K562 (cell line): ENCODE data around the gene HCFC1R1. TPM values are rescaled to one million over a fixed set of nuclear protein-coding genes. Genes with fewer than 3 reads are reported as not detected.
A peak's percentile ranks its signal among the peaks of the same experiment; 100 is the strongest.

Experiments used
- ADNP ChIP-seq: fragments of 200-800 bp; sonication (Bioruptor generic); IDR thresholded peaks from 2 replicates; pipeline ENCODE4 v1.6.1; 2016; ENCODE audit warnings: missing genetic modification characterization, missing compliant biosample characterization
- BCOR ChIP-seq: fragments of 450-650 bp; IDR thresholded peaks from 2 replicates; pipeline ENCODE4 v1.6.1; 2016
- C11orf30 ChIP-seq: fragments of 450-650 bp; IDR thresholded peaks from 2 replicates; pipeline ENCODE4 v1.6.1; 2016; ENCODE audit warnings: low read depth, mild to moderate bottlenecking
- CBFA2T2 ChIP-seq: fragments of 450-650 bp; conservative IDR thresholded peaks from 2 replicates; pipeline ENCODE4 v1.6.1; 2017; ENCODE audit warnings: mild to moderate bottlenecking
- DPF2 ChIP-seq: fragments of 450-650 bp; IDR thresholded peaks from 2 replicates; pipeline ENCODE4 v1.6.1; 2016
- ETV1 ChIP-seq: fragments of 450-650 bp; conservative IDR thresholded peaks from 2 replicates; pipeline ENCODE4 v1.6.1; 2016; ENCODE audit warnings: missing genetic modification characterization, control low read depth, low read depth, missing compliant biosample characterization
- ETV5 ChIP-seq: sonication (generic); formaldehyde crosslinking; IDR thresholded peaks from 2 replicates; pipeline ENCODE4 v1.4.0; 2020; ENCODE audit warnings: low read depth, mild to moderate bottlenecking, missing genetic modification reagents
- HNRNPL ChIP-seq: fragments of 200-400 bp; formaldehyde crosslinking; IDR thresholded peaks from 2 replicates; pipeline ENCODE4 v1.6.1; 2017; ENCODE audit warnings: low read depth, mild to moderate bottlenecking, low read length
- NR2C1 ChIP-seq, 2 experiments: fragments of 450-650 bp; IDR thresholded peaks; 2 replicates each; pipeline ENCODE4 v1.6.1; 2017; ENCODE audit warnings: mild to moderate bottlenecking in 2 of 2, antibody characterized with exemption in 1 of 2, inconsistent platforms in 1 of 2, missing compliant biosample characterization in 1 of 2, missing genetic modification characterization in 1 of 2
- PHF8 ChIP-seq: fragments of 200-600 bp; sonication (generic); IDR thresholded peaks from 2 replicates; pipeline ENCODE4 v1.6.1; 2012; ENCODE audit warnings: mixed run types, mild to moderate bottlenecking, inconsistent platforms, low read length, moderate library complexity, borderline replicate concordance
- POLR3G ChIP-seq: IDR thresholded peaks from 2 replicates; pipeline ENCODE4 v1.6.1; 2011; ENCODE audit not compliant: insufficient read length, insufficient replicate concordance; ENCODE audit errors: extremely low read depth
- SMARCA5 ChIP-seq: fragments of 450-650 bp; IDR thresholded peaks from 2 replicates; pipeline ENCODE4 v1.6.1; 2016
- SMARCB1 ChIP-seq: IDR thresholded peaks from 2 replicates; pipeline ENCODE4 v1.6.1; 2011; ENCODE audit warnings: improper control_type of control experiment, low read depth; ENCODE audit not compliant: insufficient read length
- TAF1 ChIP-seq: IDR thresholded peaks from 2 replicates; pipeline ENCODE4 v1.6.1; 2011; ENCODE audit warnings: mild to moderate bottlenecking, low read length, moderate library complexity; ENCODE audit not compliant: insufficient read depth, control insufficient read depth, severe bottlenecking; ENCODE audit errors: extremely low read depth
- U2AF1 ChIP-seq: fragments of 200-400 bp; formaldehyde crosslinking; optimal IDR thresholded peaks from 2 replicates; pipeline ENCODE3; 2017; ENCODE audit warnings: mild to moderate bottlenecking, low read depth, low read length, moderate library complexity
- ZBTB8A ChIP-seq: fragments of 450-650 bp; IDR thresholded peaks from 2 replicates; pipeline ENCODE4 v1.6.1; 2018; ENCODE audit warnings: mild to moderate bottlenecking, moderate library complexity; ENCODE audit not compliant: partially characterized antibody
- ZEB2 ChIP-seq: fragments of 450-650 bp; IDR thresholded peaks from 2 replicates; pipeline ENCODE4 v1.6.1; 2016
- ZFP91 ChIP-seq: sonication (generic); formaldehyde crosslinking; IDR thresholded peaks from 2 replicates; pipeline ENCODE4 v1.8.0; 2022; ENCODE audit warnings: mild to moderate bottlenecking, missing genetic modification reagents
- ZNF274 ChIP-seq: IDR thresholded peaks from 2 replicates; pipeline ENCODE4 v1.6.1; 2011; ENCODE audit warnings: low read depth, mild to moderate bottlenecking, low read length, moderate library complexity, borderline replicate concordance
- ZNF311 ChIP-seq: fragments of 250-450 bp; sonication (Bioruptor Pico); IDR thresholded peaks from 2 replicates; pipeline ENCODE4 v1.4.0; 2020; ENCODE audit warnings: mild to moderate bottlenecking, moderate library complexity
- ZZZ3 ChIP-seq: fragments of 450-650 bp; IDR thresholded peaks from 2 replicates; pipeline ENCODE4 v1.6.1; 2016; ENCODE audit warnings: antibody characterized with exemption, mild to moderate bottlenecking, moderate library complexity
- polyA plus RNA-seq, 8 experiments: library from polyadenylated mRNA; depleted of rRNA in 4 of 8; stranded (reverse) in 5 of 8; unstranded in 3 of 8; fragments of >200 nt; fragmentation: Nextera tagmentation in 2 of 8; fragmentation: Illumina TruSeq in 1 of 8; extraction: Ambion mirVana in 2 of 8; extraction: Trizol in 1 of 8; gene quantifications; 2 replicates each; pipeline versions ENCODE4 v1.2.1 to v1.2.3, GENCODE V29; 2011 to 2014; ENCODE audit warnings: inconsistent platforms in 1 of 8, missing spikeins in 1 of 8
- total RNA-seq, 7 experiments: library from RNA; depleted of rRNA in 6 of 7; stranded (reverse); fragments of >200 nt in 6 of 7; fragmentation: Illumina TruSeq in 2 of 7; extraction: Trizol in 2 of 7; gene quantifications; 2 replicates each; pipeline versions ENCODE4 v1.2.1 to v1.2.3, GENCODE V29; 2011 to 2021; ENCODE audit warnings: low replicate concordance in 1 of 7
- TF ChIP-seq, protein P1 (sequence below): fragments of 250-450 bp; sonication (Bioruptor Pico); IDR thresholded peaks from 2 replicates; pipeline ENCODE4 v1.8.0; 2021; ENCODE audit warnings: moderate library complexity, mild to moderate bottlenecking, inconsistent platforms
- TF ChIP-seq, protein P2 (sequence below): sonication (generic); formaldehyde crosslinking; IDR thresholded peaks from 2 replicates; pipeline ENCODE4 v1.8.1; 2022; ENCODE audit warnings: missing genetic modification reagents
- TF ChIP-seq, protein P3 (sequence below): fragments of 200-800 bp; sonication (Bioruptor generic); IDR thresholded peaks from 2 replicates; pipeline ENCODE4 v1.6.1; 2017; ENCODE audit warnings: missing genetic modification characterization, missing compliant biosample characterization

The HCFC1R1 gene
- total and polyA plus RNA-seq, 9 of the 15 experiments (the other 6 are each of a cell fraction or from before 2014, with no cell fraction given), result 2.2 to 29.0 (median 11.2) TPM

DNA sequence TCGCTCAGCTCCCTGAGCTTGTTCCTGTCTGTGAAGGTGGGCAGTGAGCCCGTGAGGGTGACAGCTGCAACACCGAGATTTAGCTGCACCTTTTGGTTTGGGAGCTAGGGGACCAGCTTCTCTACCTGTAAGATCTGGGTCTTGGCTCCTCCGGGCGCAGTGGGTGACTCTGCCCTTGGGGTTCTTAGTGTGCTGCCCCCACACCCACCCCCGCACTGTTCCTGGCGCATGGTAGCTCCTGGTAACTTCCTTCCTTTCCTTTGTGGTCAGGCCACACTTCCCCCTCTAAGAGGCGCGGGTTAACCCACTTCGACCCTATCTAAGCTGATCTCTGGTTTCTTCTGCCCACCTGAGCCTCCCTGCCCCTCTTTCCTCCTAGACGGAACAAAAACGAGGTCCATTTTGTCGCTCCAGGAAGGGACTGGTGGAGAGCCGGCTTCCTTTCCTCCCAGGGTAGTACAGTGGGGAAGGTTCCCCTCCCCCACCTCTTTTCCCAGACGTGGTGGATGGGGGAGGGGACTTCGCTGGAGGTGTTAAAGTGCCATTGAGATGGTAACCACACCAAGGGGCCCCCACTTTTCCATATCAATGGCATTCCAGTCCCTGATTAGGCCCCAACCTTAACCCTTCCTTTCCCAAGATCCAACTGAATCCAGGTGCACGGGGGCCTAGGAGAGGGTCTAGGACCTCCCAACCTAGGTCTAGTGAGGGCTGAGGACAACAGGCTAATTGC lies 15.6 kb downstream of the HCFC1R1 start (continued):
- TF ChIP-seq, protein P1, sequence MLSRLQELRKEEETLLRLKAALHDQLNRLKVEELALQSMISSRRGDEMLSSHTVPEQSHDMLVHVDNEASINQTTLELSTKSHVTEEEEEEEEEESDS, result no peak
- TF ChIP-seq ZNF274, result no peak
- TF ChIP-seq ZEB2, result peak; percentile 80
- TF ChIP-seq ZZZ3, result no peak
- TF ChIP-seq ADNP (tag), result no peak
- TF ChIP-seq SMARCA5, result 0 out of 2 replicates have a peak, but pooled peaks have one; percentile 16
- 0 out of 2 replicates have a peak, but pooled peaks have one; percentile 32 for TF ChIP-seq ZNF311 (CRISPR knock-in tag)
- TF ChIP-seq POLR3G, result no peak
- peak; percentile 80 for TF ChIP-seq DPF2
- no peak for TF ChIP-seq SMARCB1
- no peak for TF ChIP-seq TAF1
- TF ChIP-seq U2AF1, result no peak
- TF ChIP-seq, protein P2, sequence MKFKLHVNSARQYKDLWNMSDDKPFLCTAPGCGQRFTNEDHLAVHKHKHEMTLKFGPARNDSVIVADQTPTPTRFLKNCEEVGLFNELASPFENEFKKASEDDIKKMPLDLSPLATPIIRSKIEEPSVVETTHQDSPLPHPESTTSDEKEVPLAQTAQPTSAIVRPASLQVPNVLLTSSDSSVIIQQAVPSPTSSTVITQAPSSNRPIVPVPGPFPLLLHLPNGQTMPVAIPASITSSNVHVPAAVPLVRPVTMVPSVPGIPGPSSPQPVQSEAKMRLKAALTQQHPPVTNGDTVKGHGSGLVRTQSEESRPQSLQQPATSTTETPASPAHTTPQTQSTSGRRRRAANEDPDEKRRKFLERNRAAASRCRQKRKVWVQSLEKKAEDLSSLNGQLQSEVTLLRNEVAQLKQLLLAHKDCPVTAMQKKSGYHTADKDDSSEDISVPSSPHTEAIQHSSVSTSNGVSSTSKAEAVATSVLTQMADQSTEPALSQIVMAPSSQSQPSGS (CRISPR knock-in tag), result no peak
- no peak for TF ChIP-seq CBFA2T2
- TF ChIP-seq C11orf30, result no peak
- TF ChIP-seq ETV1 (tag), result peak; percentile 69
- TF ChIP-seq, protein P3, sequence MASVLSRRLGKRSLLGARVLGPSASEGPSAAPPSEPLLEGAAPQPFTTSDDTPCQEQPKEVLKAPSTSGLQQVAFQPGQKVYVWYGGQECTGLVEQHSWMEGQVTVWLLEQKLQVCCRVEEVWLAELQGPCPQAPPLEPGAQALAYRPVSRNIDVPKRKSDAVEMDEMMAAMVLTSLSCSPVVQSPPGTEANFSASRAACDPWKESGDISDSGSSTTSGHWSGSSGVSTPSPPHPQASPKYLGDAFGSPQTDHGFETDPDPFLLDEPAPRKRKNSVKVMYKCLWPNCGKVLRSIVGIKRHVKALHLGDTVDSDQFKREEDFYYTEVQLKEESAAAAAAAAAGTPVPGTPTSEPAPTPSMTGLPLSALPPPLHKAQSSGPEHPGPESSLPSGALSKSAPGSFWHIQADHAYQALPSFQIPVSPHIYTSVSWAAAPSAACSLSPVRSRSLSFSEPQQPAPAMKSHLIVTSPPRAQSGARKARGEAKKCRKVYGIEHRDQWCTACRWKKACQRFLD, result peak; percentile 92
- no peak for TF ChIP-seq HNRNPL
- no peak for TF ChIP-seq ZFP91
- TF ChIP-seq NR2C1 (IDR thresholded peaks at IDR 0.05), result no peak
- TF ChIP-seq NR2C1 (tag; IDR thresholded peaks at IDR 0.05), result peak; percentile 33; the same call in 1 of the 2 replicates
- no peak for TF ChIP-seq PHF8
- TF ChIP-seq BCOR, result 0 out of 2 replicates have a peak, but pooled peaks have one; percentile 19
- TF ChIP-seq ZBTB8A, result no peak
- TF ChIP-seq ETV5, result no peak
